GM18870 (cell line): ENCODE data around the gene SLC15A2.
"Not testable (repeated sequence)": the region's sequence is repeated elsewhere in the genome, so short reads cannot be mapped to it uniquely, and the experiment has no call there.

Source experiments
- ATAC-seq: cut with Tn5 transposase; IDR thresholded peaks from one replicate; pipeline ENCODE4 v1.9.1; 2021; ENCODE audit warnings: moderate library complexity; ENCODE audit not compliant: unreplicated experiment

SLC15A2 gene

DNA sequence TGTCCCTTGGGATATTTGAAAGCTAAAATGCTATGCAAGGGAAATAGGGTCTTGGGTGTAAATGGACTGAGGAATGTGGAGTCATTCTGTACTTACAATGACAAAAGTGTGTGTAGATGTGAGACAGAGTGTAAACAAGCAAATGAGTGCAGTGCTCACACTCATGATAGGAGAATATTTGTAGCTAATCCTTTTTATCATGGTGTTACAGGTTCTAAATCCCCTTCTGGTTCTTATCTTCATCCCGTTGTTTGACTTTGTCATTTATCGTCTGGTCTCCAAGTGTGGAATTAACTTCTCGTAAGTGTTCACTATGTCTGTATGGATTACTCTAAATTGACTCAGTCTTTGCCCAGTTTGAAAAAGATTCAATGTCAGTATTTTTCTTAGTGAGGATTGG lies 30.5 kb downstream of the SLC15A2 start:
- ATAC-seq: no peak

DNA sequence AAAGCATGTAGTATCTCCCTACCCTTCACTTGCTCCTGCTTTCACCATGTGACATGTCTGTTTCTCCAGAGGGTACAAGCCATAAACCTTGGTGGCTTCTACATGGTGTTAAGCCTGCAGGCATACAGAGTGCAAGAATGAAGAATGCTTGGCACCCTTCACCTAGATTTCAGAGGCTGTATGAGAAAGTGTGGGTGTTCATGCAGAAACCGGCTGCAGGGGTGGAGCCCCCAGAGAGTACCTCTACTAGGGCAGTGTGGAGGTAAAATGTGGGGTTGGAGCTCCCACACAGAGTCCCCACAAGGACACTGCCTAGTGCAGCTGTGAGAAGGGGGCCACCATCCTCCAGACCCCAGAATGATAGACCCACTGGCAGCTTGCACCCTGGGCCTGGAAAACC lies 32.2 kb downstream of the SLC15A2 start:
- ATAC-seq: no peak

DNA sequence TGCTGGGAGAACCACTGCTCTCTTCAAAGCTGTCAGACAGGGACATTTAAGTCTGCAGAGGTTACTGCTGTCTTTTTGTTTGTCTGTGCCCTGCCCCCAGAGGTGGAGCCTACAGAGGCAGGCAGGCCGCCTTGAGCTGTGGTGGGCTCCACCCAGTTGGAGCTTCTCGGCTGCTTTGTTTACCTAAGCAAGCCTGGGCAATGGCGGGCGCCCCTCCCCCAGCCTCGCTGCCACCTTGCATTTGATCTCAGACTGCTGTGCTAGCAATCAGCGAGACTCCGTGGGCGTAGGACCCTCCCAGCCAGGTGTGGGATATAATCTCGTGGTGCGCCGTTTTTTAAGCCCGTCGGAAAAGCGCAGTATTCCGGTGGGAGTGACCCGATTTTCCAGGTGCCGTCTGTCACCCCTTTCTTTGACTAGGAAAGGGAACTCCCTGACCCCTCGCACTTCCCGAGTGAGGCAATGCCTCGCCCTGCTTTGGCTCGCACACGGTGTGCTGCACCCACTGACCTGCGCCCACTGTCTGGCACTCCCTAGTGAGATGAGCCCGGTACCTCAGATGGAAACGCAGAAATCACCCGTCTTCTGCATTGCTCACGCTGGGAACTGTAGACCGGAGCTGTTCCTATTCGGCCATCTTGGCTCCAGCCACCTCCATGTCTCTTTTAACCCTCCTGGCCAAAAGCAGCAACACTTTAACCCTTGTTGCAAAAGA lies 44.1 kb downstream of the SLC15A2 start:
- ATAC-seq: not testable (repeated sequence)

DNA sequence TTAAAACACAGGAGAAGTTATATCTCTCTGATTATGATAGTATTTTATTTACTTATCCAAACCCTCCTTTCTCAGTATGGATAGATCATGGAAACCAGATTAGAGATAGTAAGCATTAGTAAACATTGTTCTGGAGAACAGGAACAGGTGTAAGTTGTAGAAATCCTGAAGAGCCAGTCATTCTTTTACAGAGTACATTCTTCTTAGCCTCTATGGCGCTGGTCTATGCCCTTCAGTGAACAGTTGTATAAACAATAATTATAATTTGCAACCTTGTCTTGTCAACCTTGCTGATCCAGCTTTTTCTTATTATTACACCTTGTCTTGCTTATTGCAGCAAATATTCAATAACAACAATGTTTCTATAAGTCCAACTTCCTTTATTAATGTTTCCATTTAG lies 47.4 kb downstream of the SLC15A2 start:
- ATAC-seq: no peak

DNA sequence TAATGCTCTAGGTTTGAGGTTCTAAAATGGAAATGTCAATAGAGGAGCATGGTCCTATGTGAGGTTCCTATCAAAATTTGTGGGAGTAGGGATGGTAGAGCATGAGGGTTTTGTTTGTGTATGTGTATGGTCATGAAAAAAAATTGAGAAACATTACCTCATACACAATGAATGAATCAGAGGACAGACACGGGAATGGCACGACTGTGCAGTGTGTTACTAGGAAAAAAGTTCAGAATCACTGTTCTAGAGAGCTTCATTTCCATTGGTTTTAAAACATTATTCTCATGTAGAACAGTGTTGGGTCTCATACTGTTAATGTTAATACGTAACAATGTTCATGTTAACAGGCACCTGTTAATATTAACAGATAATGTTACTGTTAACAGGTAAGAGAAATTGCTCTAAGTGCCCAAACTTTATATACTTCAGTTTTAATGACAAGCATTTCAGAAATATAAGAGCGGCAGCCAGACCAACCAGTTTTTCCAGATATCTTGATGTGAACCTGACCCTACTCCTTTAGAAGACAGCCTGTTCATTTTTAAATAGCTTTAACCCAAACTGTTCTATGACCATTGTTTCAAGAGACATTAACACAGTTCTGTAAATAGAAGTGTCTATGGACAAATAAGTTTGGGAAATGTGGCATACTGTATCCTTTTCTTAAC lies 48.0 kb downstream of the SLC15A2 start:
- no peak for ATAC-seq

DNA sequence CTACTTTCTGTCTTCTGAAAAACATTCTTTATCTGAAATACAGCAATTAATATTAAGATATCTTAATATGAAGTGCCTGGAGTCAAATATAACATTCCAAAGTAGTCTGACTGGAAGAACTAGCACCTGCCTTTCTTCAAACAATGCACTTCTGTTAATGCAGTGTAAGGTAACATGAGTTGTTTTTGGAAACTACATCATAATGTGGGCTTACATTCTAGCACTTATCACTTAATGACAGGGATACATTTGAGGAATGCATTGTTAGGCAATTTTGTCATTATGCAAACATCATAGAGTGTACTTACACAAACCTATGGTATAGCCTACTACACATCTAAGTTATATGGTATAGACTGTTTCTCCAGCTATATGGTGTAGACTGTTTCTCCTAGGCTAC lies 49.2 kb downstream of the SLC15A2 start:
- ATAC-seq: no peak

DNA sequence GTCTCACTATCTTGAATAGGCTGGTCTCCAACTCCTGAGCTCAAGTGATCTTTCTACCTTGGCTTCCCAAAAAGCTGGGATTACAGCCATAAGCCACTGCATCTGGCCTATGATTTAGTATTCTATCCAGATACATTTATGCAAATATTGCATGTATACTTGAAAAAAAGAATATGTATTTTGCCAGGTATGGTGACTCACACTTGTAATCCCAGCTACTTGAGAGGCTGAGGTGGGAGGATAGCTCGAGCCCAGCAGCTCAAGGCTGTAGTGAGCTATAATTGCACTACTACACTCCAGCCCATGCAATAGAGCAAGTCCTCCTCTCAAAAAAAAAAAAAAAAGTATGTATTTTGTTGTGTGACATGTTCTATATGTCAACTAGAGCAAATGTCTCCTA lies 54.4 kb downstream of the SLC15A2 start:
- ATAC-seq: no peak

DNA sequence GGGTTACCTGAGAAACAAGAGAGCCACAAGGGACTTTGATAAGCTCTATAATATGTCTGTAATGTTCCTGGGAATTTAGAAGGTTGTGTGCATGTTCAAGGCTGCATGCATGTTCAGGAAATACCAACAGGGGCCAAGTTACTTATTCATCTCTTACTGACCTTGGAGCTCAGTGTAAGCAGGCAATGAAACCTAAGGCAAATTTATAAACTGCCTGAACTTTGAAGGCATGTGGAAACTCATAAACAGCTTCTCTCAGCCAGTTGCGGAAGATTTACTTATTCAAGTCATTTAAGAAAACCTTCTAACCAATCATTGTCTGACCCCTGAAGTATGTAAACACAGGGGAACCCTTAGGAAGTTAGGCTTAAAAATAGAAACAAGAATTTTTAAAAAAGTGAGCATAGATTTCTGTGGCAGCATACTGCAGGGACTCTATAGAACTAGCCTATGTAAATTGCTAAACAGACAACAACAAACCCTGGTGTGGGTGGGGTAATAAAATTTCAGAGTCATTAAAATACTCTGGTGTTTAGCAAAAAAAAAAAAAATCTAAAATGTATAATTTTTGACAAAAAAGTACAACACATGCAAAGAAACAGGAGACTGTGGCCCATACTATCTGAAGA lies 57.2 kb downstream of the SLC15A2 start:
- ATAC-seq: no peak

DNA sequence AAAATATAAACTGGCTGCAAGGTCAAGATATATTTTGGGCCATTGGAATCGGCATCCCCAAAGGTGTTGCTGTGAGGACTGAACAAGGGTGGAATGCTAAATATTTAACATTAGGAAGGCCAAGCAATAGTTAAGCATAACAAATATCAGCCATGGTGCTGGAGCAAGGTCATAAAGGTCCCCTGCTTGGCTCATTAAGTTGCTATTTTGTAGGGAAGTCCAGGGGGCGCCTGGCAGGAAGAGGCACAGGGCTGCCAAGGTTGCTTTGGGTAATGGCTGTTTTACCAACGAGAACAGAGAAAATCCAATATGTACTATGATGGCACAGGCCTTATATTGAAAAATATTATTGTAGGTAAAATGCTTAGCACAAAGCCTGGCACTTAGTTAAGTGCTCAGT lies 62.2 kb downstream of the SLC15A2 start:
- ATAC-seq: no peak

DNA sequence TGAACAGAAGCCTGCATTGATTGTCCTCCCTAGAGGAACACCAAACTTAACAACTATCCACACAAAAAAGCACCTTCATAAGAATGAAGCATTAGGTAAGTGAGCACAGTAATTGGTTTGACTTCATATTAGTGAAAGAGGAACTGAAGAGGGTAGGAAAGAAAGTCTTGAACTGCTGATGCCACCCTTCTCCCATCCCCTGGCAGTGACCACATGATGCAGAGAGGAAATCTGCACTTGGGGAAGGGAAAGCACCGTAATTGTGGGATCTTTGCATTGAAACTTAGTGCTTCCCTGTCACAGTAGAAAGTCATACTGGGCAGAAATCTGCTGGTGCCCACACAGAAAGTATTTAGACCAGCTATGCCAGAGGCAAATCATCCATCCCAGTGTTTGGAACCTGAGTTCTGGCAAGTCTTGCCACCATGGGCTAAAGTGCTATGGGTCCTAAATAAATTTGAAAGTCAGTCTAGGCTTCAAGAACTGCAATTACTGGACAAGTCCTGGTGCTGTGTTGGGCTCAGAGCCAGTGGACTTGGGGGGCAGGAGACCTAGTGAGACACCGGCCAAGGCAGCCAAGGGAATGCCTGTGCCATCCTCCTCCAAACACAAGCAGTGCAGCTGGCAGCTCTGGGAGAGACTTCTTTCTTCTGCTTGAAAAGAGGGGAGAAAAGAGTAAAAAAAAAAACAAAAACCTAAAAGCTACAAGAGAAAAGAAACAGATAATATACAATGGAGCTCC lies 63.6 kb downstream of the SLC15A2 start:
- ATAC-seq: peak; percentile 91

DNA sequence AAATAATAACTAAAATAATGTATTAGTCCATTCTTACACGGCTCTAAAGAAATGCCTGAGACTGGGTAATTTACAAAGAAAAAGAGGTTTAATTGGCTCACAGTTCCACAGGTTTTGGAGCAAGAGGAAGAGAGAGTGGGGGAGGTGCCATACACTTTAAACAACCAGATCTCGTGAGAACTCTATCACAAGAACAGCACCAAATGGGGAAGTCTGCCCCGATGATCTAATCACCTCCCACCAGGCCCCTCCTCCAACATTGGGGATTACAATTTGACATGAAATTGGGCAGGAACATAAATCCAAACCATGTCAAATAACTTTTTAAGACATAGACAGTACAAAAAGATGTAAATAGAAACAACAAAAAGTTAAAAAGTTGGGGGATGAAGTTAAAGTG lies 64.6 kb downstream of the SLC15A2 start:
- no peak for ATAC-seq

DNA sequence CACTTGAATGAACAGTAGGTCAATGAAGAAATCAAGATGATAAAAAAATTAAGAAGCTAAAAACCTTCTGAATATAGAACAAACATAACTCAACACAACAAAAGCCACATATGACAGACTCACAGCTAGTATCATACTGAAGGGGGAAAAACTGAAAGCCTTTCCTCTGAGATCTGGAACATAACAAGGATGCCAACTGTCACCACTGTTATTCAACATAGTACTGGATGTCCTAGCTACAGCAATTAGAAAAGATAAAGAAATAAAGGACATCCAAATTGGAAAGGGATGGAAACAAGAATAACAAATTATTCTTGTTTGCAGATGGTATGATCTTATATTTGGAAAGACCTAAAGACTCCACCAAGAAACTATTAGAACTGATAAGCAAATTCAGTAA lies 67.1 kb downstream of the SLC15A2 start:
- no peak for ATAC-seq

DNA sequence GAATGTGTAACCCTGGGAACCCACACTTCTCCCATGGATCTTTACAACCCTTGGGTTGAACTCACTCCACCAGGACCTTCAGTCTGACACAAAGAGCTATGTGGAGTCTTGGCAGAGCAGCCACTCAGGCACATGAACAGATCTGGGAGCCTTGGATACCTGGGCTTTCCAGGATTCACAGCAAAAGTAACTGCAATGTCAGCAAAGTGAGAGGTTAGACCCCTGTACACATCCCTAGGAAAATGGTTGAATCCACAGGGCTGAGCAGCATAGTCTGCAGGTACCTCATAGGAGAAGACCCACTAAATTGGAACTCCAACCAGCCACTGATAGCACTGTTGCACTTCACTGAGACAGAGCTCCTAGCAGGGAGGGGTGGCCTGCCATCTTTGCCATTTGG lies 68.2 kb downstream of the SLC15A2 start:
- no peak for ATAC-seq

DNA sequence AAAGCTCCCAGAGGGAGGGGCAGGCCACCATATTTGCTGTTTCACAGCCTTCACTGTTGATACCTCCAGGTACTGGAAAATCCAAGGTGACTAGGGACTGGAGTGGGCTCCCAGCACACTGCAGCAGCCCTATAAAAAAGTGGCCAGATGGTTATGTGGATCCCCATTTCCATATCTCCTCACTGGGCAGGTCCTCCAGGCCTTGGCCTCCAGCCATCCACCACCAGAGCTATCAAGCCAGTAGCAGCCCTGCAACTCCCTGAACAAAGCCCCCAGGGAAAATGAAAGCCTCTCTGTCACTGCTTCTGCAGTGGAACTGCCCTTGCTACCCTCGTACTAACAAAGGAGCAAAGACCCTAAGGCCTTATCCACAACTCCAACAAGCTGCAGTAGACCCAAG lies 69.4 kb downstream of the SLC15A2 start:
- ATAC-seq: no peak

DNA sequence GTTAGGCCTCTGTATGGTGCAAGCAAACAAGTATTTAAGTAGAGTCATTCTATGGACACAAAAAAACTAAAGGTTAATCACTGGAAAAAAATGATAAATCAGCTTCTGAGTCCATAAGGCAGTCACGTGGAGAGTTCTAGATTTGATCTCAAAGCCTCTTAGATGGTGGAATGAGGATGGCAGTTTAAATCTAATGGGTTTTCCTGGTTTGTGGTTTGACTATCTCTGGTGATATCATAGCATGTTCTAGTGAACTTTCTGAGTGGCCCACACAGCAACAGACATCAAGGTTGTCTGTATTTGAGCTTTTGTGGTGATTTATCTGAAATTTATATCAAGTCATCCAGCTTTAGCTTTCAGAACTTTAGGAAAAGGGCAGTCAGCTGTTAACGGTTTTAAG lies 75.4 kb downstream of the SLC15A2 start:
- ATAC-seq: no peak

DNA sequence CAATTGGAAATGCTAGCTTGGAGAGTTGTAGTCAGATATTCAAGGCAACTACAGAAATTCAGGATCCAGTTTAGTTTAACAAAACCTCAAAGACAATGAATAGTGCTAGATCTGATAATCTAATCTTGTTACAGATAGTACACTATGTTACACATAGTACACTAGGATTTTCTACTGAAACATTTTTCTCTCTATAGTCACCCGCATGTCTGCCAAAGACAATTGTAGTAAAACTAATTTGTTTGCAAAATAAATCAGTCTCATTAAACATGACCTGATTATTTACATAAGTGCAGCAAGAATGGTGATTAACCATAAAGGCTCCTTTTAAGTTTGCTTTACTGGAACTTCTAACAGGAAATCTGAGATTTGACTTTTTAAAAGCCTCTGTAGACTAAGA lies 75.8 kb downstream of the SLC15A2 start:
- ATAC-seq: no peak

DNA sequence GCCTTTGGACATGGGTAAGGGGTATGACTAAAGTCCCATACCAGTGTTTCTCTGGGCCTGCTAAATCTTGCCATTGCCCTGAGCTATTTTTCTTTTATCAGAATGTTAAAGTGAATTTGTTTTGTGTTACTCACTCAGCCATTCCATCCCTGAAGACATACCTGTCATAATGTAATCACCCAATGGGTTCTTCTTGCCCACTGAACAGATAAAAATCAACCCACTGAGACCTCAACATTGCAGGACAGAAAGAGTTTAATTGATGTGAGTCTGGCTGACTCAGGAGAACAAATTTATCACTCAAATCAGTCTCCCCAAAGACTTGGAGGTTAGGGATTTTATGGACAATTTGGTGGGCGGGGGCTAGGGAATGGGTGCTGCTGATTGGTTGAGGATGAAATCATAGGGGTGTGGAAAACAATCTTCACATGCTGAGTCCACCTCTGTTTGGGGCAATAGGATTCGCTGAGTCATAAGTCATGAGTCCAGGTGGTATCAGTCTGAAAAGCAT lies 80.5 kb downstream of the SLC15A2 start:
- ATAC-seq: no peak

DNA sequence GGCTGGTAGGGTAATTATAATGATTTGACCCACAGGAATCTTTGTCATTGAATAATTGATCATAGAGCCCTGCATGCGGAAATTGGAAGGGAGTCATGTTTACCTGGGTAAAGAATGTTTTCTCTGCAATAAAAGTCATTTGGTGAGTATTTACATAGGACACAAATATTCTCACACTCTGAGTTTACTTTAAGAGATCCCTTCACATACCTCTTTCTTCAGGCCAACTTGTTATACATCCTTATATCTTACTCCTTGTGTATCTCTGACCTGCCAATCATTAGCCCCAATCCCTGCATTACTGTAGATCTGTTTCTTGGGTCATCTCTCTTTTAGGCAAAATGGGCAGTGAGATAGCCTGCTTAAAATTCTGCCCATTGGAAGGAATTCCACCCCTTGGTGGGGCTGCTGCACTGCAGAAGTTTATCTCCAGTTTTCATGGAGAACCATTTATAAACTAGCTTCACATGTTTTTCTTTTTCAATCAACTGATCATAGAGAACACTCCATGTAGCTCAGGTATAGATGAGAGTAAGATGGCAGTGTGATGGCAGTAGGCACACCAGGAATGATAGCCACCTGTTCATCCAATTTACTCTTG lies 81.6 kb downstream of the SLC15A2 start:
- ATAC-seq: no peak

DNA sequence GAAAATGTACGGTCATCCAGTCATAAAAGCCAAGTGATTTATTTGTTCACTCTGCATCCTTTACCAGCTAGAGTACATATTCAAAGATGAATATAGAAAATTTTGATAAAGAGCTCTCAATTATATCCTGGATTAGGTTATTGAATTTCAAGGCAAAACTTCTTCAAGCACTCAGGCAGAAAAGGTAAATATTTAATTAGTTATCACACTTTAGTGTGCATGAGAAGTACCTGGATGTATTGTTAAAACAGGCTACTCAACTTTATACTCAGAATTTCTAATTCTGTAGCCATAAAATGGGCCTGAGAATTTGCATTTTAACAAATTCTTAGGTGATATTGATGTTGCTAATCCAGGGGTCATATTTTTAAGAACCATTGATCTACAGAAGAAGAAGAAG lies 82.5 kb downstream of the SLC15A2 start:
- no peak for ATAC-seq

DNA sequence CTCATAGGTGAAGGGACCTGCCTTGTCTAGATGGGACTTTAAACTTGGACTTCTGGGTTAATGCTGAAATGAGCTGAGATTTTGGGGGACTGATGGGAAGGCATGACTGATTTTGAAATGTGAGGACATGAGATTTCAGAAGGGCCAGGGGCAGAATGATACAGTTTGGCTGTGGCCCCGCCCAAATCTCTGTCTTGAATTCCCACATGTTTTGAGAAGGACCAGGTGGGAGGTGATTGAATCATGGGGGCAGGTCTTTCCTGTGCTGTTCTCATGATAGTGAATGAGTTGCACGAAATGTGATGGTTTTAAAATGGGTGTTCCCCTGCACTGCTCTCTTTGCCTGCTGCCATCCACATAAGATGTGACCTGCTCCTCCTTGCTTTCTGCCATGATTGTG lies 85.0 kb downstream of the SLC15A2 start:
- no peak for ATAC-seq
